GM18861 (cell line): ENCODE results near the gene CCNY.

ENCODE experiments used
- ATAC-seq: cut with Tn5 transposase; IDR thresholded peaks from one replicate; pipeline ENCODE4 v1.9.1; 2021; ENCODE audit not compliant: unreplicated experiment

The CCNY gene

GRCh38 chr10:35608328-35608672 is 272.0 kb downstream of the CCNY start:
- no peak for ATAC-seq

DNA sequence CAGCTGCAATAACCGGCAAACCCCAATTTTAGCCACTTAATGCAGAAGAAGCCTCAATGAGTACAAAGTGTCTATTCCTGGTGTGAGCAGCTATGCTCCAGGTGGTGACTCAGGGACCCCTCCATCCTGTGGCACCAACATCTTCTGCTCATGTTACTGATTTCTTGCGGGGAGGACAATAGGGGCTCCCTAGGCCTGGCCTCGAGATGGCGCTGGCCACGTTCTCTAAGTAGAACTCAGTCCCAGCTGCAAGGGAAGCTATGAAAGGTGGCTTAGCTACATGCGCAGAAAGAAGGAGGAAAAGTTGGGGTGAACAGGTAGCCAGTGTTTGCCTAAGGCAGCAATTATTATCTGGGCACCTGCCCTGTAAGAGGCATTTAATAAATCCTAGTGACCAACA is 275.4 kb downstream of the CCNY start:
- ATAC-seq: no peak

- ATAC-seq: no peak
Measured at GRCh38 chr10:35612385-35613106, 276.2 kb downstream of the CCNY start.

DNA sequence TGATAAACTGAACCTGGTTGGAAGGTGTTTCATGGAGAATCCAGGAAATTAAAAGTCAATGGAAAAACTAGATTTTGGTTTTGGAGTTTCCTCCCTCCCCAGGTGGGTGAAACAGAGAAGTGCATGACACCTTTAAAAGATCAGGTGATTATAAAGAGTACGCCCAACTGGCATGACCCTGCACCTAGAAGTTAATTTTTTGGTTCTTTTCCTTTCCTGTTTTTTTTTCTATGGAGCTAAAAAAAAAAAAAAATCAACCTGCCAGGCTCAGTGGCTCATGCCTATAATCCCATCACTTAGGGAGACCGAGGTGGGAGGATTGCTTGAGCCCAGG is 276.8 kb downstream of the CCNY start:
- no peak for ATAC-seq

GRCh38 chr10:35613597-35614226 is 277.4 kb downstream of the CCNY start:
- ATAC-seq: no peak

GRCh38 chr10:35614312-35614711 is 278.0 kb downstream of the CCNY start:
- no peak for ATAC-seq
